Measurements from ENCODE around the gene AMY1C. TPM values are rescaled to one million over a fixed set of nuclear protein-coding genes. Genes with fewer than 3 reads are reported as not detected.
"Not testable (repeated sequence)": the region's sequence is repeated elsewhere in the genome, so short reads cannot be mapped to it uniquely, and the experiment has no call there.

The AMY1C gene
- not detected in 2 replicates for total RNA-seq (2022)
- Bru-seq, nascent RNA = not detected
- BruChase-seq, experiment 1, labeled RNA remaining after a 2-hour chase = not detected
- not detected for BruChase-seq, experiment 2, labeled RNA remaining after a 6-hour chase
- long read RNA-seq = 0 reads

GRCh38 chr1:103749598-103749997, at the start of gene AMY1C:
Gene AMY1C (plus strand): TSS chr1:103749898. CDS start chr1:103750470, 572 bp downstream.
- H3K36me3 Mint-ChIP-seq (ENCODE audit: insufficient read depth, unreplicated experiment); H3K27me3 ChIP-seq (replicated peaks; ENCODE audit: control insufficient read depth, insufficient read depth, low read length); H3K4me3 ChIP-seq (ENCODE audit: low read depth, low read length); POLR2A ChIA-PET; H3K4me1 ChIP-seq; H3K9me3 Mint-ChIP-seq (ENCODE audit: unreplicated experiment); H3K9me3 ChIP-seq; H3K4me1 Mint-ChIP-seq (ENCODE audit: low read depth, unreplicated experiment); DNase-seq; H3K4me3 Mint-ChIP-seq (ENCODE audit: unreplicated experiment); H3K36me3 ChIP-seq (ENCODE audit: control insufficient read depth, insufficient read depth, low read length); BruUV-seq (replicated peaks); H3K27me3 Mint-ChIP-seq (ENCODE audit: insufficient read depth, unreplicated experiment); CTCF ChIA-PET; H3K27ac Mint-ChIP-seq (ENCODE audit: unreplicated experiment); intact Hi-C loops (cut with micrococcal nuclease; ENCODE audit: unreplicated experiment): not testable (repeated sequence)

GRCh38 chr1:103700669-103701068, 49.0 kb upstream of the AMY1C start:
- H3K36me3 ChIP-seq (ENCODE audit: control insufficient read depth, insufficient read depth, low read length); H3K4me3 Mint-ChIP-seq (ENCODE audit: unreplicated experiment); H3K4me1 Mint-ChIP-seq (ENCODE audit: low read depth, unreplicated experiment); H3K27me3 ChIP-seq (replicated peaks; ENCODE audit: control insufficient read depth, insufficient read depth, low read length); H3K27ac Mint-ChIP-seq (ENCODE audit: unreplicated experiment); CTCF ChIA-PET; BruUV-seq (replicated peaks); H3K9me3 ChIP-seq; intact Hi-C loops (cut with micrococcal nuclease; ENCODE audit: unreplicated experiment); H3K27me3 Mint-ChIP-seq (ENCODE audit: insufficient read depth, unreplicated experiment); H3K9me3 Mint-ChIP-seq (ENCODE audit: unreplicated experiment); H3K36me3 Mint-ChIP-seq (ENCODE audit: insufficient read depth, unreplicated experiment); POLR2A ChIA-PET; H3K4me1 ChIP-seq; H3K4me3 ChIP-seq (ENCODE audit: low read depth, low read length); DNase-seq: not testable (repeated sequence)

- POLR2A ChIA-PET; H3K4me3 ChIP-seq (ENCODE audit: low read depth, low read length); H3K9me3 ChIP-seq; H3K36me3 Mint-ChIP-seq (ENCODE audit: insufficient read depth, unreplicated experiment); H3K4me3 Mint-ChIP-seq (ENCODE audit: unreplicated experiment); H3K27ac Mint-ChIP-seq (ENCODE audit: unreplicated experiment); BruUV-seq (replicated peaks); CTCF ChIA-PET; intact Hi-C loops (cut with micrococcal nuclease; ENCODE audit: unreplicated experiment); H3K27me3 ChIP-seq (replicated peaks; ENCODE audit: control insufficient read depth, insufficient read depth, low read length); H3K9me3 Mint-ChIP-seq (ENCODE audit: unreplicated experiment); H3K4me1 ChIP-seq; H3K4me1 Mint-ChIP-seq (ENCODE audit: low read depth, unreplicated experiment); H3K36me3 ChIP-seq (ENCODE audit: control insufficient read depth, insufficient read depth, low read length); H3K27me3 Mint-ChIP-seq (ENCODE audit: insufficient read depth, unreplicated experiment); DNase-seq: not testable (repeated sequence)
Observed at GRCh38 chr1:103701256-103701655, 48.4 kb upstream of the AMY1C start.

DNA sequence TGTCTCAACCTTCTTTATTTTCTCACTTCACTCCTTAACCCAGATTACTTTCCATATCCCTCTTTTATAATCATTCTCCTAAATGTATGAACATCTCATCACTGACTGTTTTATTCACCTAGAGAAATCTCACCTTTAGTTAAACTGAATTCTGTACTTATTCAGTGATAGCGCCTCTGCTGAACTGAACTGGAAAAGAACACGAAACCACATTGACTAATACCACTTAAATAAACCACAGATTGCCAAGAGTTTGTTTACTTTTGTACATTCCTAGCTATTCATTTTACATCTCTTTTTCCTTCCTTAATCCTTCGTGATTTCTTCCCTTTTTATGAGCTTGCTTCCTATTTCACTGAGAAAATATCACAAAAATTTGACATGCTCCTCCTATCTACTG, 42.0 kb upstream of the AMY1C start:
- intact Hi-C loops (cut with micrococcal nuclease; ENCODE audit: unreplicated experiment); H3K4me1 Mint-ChIP-seq (ENCODE audit: low read depth, unreplicated experiment); H3K27me3 Mint-ChIP-seq (ENCODE audit: insufficient read depth, unreplicated experiment); H3K27ac Mint-ChIP-seq (ENCODE audit: unreplicated experiment); H3K36me3 Mint-ChIP-seq (ENCODE audit: insufficient read depth, unreplicated experiment); H3K27me3 ChIP-seq (replicated peaks; ENCODE audit: control insufficient read depth, insufficient read depth, low read length); H3K9me3 ChIP-seq; H3K36me3 ChIP-seq (ENCODE audit: control insufficient read depth, insufficient read depth, low read length); H3K4me3 Mint-ChIP-seq (ENCODE audit: unreplicated experiment); H3K4me3 ChIP-seq (ENCODE audit: low read depth, low read length); BruUV-seq (replicated peaks); POLR2A ChIA-PET; H3K9me3 Mint-ChIP-seq (ENCODE audit: unreplicated experiment); CTCF ChIA-PET; DNase-seq; H3K4me1 ChIP-seq: not testable (repeated sequence)

GRCh38 chr1:103710381-103710780, 39.3 kb upstream of the AMY1C start:
- CTCF ChIA-PET; H3K4me3 Mint-ChIP-seq (ENCODE audit: unreplicated experiment); POLR2A ChIA-PET; H3K9me3 Mint-ChIP-seq (ENCODE audit: unreplicated experiment); BruUV-seq (replicated peaks); H3K4me3 ChIP-seq (ENCODE audit: low read depth, low read length); H3K27ac Mint-ChIP-seq (ENCODE audit: unreplicated experiment); H3K4me1 ChIP-seq; H3K36me3 Mint-ChIP-seq (ENCODE audit: insufficient read depth, unreplicated experiment); H3K36me3 ChIP-seq (ENCODE audit: control insufficient read depth, insufficient read depth, low read length); H3K4me1 Mint-ChIP-seq (ENCODE audit: low read depth, unreplicated experiment); intact Hi-C loops (cut with micrococcal nuclease; ENCODE audit: unreplicated experiment); H3K27me3 Mint-ChIP-seq (ENCODE audit: insufficient read depth, unreplicated experiment); DNase-seq; H3K27me3 ChIP-seq (replicated peaks; ENCODE audit: control insufficient read depth, insufficient read depth, low read length); H3K9me3 ChIP-seq: not testable (repeated sequence)

DNA sequence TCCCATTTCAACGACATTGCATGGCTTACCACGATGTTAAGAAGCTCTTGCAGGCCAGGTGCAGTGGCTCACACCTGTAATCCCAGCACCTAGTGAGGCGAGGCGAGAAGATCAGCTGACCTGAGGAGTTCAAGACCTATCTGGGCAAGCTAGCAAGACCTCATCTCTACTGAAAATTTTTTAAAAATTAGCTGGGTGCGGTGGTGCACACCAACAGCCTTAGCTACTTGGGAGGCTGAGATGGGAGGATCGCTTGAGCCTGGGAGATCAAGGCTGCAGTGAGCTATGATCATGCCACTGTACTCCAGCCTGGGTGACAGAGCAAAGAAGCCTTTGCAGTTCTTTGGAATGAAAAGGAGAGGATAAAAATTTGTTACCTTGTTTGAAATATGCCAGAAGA, 32.3 kb upstream of the AMY1C start:
- BruUV-seq (replicated peaks); H3K9me3 Mint-ChIP-seq (ENCODE audit: unreplicated experiment); intact Hi-C loops (cut with micrococcal nuclease; ENCODE audit: unreplicated experiment); H3K4me3 ChIP-seq (ENCODE audit: low read depth, low read length); H3K36me3 Mint-ChIP-seq (ENCODE audit: insufficient read depth, unreplicated experiment); H3K27me3 ChIP-seq (replicated peaks; ENCODE audit: control insufficient read depth, insufficient read depth, low read length); H3K4me1 ChIP-seq; CTCF ChIA-PET; H3K27ac Mint-ChIP-seq (ENCODE audit: unreplicated experiment); H3K4me3 Mint-ChIP-seq (ENCODE audit: unreplicated experiment); H3K9me3 ChIP-seq; POLR2A ChIA-PET; H3K4me1 Mint-ChIP-seq (ENCODE audit: low read depth, unreplicated experiment); H3K27me3 Mint-ChIP-seq (ENCODE audit: insufficient read depth, unreplicated experiment); DNase-seq; H3K36me3 ChIP-seq (ENCODE audit: control insufficient read depth, insufficient read depth, low read length): not testable (repeated sequence)

GRCh38 chr1:103721473-103721872, 28.2 kb upstream of the AMY1C start:
- BruUV-seq (replicated peaks); POLR2A ChIA-PET; H3K27me3 Mint-ChIP-seq (ENCODE audit: insufficient read depth, unreplicated experiment); intact Hi-C loops (cut with micrococcal nuclease; ENCODE audit: unreplicated experiment); CTCF ChIA-PET; H3K4me3 ChIP-seq (ENCODE audit: low read depth, low read length); H3K36me3 ChIP-seq (ENCODE audit: control insufficient read depth, insufficient read depth, low read length); DNase-seq; H3K4me1 Mint-ChIP-seq (ENCODE audit: low read depth, unreplicated experiment); H3K4me1 ChIP-seq; H3K9me3 Mint-ChIP-seq (ENCODE audit: unreplicated experiment); H3K36me3 Mint-ChIP-seq (ENCODE audit: insufficient read depth, unreplicated experiment); H3K4me3 Mint-ChIP-seq (ENCODE audit: unreplicated experiment); H3K9me3 ChIP-seq; H3K27ac Mint-ChIP-seq (ENCODE audit: unreplicated experiment); H3K27me3 ChIP-seq (replicated peaks; ENCODE audit: control insufficient read depth, insufficient read depth, low read length): not testable (repeated sequence)

All from Caco-2 (cell line).